Measurements from ENCODE around the gene TPPP.

Gene TPPP

DNA sequence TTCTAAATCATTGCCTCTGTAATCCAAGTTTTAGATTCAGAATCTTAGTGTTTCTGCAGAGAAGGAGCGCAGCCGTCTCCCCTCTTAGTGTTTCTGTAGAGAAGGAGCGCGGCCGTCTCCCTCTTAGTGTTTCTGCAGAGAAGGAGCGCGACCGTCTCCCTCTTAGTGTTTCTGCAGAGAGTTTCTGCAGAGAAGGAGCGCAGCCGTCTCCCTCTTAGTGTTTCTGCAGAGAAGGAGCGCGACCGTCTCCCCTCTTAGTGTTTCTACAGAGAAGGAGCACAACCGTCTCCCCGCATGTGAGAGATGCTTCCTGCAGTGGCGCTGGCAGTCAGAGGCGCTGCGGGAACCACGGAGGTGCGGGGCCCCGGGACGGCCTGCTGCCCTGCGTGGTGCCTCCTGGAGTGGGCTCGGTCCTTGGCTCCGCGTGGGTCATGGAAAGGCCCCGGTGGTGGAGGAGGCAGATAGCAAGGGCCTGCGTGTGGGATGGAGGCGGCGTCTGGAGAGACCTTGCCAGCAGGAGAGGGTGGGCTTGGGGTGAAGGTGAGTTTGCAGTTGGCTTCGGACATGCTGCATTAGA lies 70.1 kb downstream of the TPPP start:
- DNase-seq, result no peak

DNA sequence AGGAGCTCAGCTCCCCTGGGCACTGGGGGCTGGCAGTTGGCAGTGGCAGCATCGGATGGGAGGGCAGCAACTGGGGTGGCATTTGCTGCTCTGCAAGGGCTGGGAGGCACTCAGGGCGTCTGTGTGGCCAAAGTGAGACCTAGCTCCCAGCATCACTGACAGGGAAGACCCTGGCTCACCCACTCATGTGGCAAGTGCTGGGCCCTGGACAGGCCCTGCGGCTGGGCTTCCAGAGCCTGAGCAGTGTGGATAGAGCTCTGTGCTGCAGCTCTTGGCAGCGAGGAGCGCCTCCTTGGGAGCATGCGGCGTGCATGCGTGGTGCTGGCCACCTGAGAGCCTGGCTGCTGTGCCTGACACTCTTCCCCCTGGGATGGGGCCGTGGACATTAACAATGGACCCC lies 70.8 kb downstream of the TPPP start:
- DNase-seq, result no peak

DNA sequence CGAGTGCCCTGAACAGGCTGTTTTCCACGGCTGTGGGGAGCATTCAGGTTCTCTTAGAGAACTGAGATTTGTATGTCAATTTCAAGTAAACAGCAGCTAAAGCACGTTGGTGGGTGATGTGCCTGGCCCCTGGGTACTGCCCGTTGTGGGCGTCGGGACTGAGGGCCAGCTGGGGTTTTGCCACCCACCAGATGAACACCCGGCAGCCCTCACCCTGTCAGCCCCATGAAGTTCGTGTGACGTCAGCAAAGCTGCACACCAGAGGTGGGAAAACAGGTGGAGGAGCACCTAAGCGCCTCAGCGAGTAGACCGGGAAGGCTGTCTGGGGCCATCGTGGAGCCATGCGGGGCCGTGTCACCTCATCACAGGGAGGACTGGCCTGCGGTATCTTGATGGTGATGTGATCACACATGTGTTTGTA lies 71.8 kb downstream of the TPPP start:
- DNase-seq, result no peak

GRCh38 chr5:620586-621180 lies 72.5 kb downstream of the TPPP start:
- no peak for DNase-seq

GRCh38 chr5:620152-620551 lies 73.0 kb downstream of the TPPP start:
- no peak for DNase-seq

GRCh38 chr5:619444-619843 lies 73.7 kb downstream of the TPPP start:
- no peak for DNase-seq

DNA sequence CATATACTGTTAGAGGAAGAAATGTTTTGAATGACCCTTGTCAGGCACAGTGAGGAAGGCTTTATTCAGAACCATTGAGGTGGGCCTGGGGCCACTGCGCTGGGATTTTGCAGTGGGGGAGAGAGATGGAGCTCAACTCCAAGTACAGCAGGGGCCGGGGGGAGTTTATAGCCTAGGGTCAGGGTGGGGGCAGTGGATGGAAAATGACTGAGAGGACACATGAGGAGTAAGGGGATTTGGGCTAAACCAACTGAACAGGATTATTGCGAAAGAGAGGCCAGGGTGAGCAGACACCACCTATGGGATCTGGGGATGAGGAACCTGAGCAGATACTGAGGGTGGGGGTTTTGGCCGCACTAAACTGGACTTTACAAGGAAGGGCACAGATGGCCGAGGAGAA lies 74.7 kb downstream of the TPPP start:
- no peak for DNase-seq

- no peak for DNase-seq
These were observed 75.3 kb downstream of the TPPP start for GRCh38 chr5:617896-618295.

DNA sequence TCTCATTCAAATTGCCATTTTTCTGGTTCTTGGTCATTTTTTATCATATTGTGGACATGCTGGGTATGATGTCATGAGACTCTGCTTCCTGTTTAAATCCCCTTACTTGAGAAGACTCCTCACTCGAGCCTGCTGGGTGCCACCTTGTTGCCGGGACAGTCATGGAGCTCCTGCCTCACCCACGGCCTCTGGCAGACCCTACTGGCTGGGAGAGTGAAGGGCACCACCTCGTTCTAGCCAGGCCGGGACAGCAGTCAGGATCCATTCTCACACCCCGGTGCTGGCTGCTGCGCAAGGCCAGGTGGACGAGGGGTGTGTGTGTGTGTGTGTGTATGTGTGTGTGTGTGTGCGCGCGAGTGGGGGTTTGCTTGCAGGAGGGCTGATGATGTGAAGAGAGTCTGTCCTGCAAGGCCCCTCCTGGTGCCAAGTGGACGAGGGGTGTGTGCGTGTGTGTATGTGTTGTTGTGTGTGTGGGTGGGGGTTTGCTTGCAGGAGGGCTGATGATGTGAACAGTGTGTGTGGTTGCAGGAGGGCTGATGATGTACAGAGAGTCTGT lies 76.6 kb downstream of the TPPP start:
- DNase-seq, result peak; percentile 15 to 27 (median 20)

- peak in 1 of 3 donors; percentile 30 for DNase-seq
These were observed 80.4 kb downstream of the TPPP start for GRCh38 chr5:612498-613424.

GRCh38 chr5:611731-612486 lies 81.2 kb downstream of the TPPP start, which contains the start of gene CEP72:
Gene CEP72, plus strand, starts transcription at chr5:612340. Its CDS starts 22 bp downstream, at chr5:612362.
- peak; percentile 91 to 98 (median 96) for DNase-seq

- no peak for DNase-seq
These were observed 82.1 kb downstream of the TPPP start for GRCh38 chr5:610744-611730.

GRCh38 chr5:610011-610743 lies 83.0 kb downstream of the TPPP start:
- no peak for DNase-seq

All from suppressor macrophage treated with lipopolysaccharide for 1 hour (primary cell).